Measurements from ENCODE around the gene NID1.

NID1 gene, protein sequence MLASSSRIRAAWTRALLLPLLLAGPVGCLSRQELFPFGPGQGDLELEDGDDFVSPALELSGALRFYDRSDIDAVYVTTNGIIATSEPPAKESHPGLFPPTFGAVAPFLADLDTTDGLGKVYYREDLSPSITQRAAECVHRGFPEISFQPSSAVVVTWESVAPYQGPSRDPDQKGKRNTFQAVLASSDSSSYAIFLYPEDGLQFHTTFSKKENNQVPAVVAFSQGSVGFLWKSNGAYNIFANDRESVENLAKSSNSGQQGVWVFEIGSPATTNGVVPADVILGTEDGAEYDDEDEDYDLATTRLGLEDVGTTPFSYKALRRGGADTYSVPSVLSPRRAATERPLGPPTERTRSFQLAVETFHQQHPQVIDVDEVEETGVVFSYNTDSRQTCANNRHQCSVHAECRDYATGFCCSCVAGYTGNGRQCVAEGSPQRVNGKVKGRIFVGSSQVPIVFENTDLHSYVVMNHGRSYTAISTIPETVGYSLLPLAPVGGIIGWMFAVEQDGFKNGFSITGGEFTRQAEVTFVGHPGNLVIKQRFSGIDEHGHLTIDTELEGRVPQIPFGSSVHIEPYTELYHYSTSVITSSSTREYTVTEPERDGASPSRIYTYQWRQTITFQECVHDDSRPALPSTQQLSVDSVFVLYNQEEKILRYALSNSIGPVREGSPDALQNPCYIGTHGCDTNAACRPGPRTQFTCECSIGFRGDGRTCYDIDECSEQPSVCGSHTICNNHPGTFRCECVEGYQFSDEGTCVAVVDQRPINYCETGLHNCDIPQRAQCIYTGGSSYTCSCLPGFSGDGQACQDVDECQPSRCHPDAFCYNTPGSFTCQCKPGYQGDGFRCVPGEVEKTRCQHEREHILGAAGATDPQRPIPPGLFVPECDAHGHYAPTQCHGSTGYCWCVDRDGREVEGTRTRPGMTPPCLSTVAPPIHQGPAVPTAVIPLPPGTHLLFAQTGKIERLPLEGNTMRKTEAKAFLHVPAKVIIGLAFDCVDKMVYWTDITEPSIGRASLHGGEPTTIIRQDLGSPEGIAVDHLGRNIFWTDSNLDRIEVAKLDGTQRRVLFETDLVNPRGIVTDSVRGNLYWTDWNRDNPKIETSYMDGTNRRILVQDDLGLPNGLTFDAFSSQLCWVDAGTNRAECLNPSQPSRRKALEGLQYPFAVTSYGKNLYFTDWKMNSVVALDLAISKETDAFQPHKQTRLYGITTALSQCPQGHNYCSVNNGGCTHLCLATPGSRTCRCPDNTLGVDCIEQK

DNA sequence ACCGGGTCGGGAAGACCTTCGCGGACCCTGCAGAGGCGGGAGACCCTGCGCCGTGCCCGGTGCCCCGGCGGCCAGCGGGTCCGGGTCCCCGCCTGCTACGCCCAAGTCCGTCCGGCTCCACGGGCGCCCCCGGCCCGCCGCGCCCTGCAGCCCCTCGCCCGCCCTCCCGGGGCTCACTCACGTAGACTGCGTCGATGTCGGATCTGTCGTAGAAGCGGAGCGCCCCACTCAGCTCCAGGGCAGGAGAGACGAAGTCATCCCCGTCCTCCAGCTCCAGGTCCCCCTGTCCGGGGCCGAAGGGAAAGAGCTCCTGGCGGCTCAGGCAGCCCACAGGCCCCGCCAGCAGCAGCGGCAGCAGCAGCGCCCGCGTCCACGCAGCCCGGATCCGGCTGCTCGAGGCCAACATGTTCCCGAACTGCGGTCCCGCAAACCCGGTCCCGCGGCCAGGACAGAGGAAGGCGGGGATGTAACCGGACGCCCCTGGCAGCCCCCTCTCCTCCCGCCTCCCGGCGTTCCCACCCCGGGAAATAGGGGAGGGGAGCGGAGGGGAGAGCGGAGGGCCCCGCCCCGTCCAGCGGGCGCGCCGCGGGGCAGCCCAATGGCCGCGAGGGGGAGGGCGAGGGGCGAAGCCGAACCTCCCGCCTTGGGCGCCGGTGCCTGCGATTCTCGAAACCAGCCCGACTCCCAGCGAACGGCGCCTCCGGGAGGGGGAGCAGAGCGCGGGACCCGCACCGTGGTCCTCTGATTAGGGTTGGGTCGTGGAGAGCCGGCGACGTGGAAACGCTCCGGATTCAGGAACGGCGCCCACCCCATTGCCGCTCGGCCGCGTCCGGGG is at the start of gene NID1:
Gene NID1 (minus strand): TSS at position 417 of the 835 bp plus-strand sequence. CDS start 11 bp downstream, at position 406.
- DNase-seq (ENCODE audit: low read depth): no peak

DNA sequence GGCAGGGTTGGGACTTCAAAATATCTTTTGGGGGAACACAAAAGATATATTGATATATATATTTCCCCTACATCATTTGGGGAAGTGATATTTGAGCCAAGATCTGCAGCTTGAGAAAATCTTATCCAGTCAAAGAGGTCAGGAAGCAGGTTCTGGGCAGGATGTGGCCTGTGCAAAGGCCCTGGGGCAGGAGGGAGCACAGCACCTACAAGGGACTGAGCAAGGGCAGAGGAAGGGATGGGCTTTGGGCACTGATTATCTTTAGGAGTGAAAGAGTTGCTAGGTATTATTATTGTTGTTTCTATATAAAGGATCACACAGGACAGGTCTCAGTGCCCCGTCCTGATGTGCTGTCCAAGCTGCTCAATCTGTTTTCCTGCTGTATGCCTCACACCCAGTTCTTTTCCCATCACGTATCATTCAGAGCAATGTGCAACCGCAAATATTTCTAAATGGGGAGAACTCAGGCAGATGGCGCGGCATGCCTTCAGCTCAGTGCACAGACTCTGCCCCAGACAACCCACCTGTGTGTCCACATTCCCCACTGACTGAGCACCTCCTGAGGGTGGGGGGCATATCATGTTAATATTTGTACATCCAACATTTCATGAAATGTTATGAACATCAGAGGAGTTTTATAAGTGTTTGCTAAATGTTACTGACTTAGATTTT is 49.3 kb upstream of the NID1 start:
- DNase-seq (ENCODE audit: low read depth): no peak
- TF ChIP-seq, protein P1, sequence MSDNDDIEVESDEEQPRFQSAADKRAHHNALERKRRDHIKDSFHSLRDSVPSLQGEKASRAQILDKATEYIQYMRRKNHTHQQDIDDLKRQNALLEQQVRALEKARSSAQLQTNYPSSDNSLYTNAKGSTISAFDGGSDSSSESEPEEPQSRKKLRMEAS (IDR thresholded peaks at IDR 0.05; ENCODE audit: low read depth, low read length): no peak
- TF ChIP-seq, protein P2, sequence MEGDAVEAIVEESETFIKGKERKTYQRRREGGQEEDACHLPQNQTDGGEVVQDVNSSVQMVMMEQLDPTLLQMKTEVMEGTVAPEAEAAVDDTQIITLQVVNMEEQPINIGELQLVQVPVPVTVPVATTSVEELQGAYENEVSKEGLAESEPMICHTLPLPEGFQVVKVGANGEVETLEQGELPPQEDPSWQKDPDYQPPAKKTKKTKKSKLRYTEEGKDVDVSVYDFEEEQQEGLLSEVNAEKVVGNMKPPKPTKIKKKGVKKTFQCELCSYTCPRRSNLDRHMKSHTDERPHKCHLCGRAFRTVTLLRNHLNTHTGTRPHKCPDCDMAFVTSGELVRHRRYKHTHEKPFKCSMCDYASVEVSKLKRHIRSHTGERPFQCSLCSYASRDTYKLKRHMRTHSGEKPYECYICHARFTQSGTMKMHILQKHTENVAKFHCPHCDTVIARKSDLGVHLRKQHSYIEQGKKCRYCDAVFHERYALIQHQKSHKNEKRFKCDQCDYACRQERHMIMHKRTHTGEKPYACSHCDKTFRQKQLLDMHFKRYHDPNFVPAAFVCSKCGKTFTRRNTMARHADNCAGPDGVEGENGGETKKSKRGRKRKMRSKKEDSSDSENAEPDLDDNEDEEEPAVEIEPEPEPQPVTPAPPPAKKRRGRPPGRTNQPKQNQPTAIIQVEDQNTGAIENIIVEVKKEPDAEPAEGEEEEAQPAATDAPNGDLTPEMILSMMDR (IDR thresholded peaks at IDR 0.05; ENCODE audit: low read depth, low read length): no peak
- no peak for TF ChIP-seq POLR2A (IDR thresholded peaks at IDR 0.05; ENCODE audit: extremely low read depth, insufficient read length)
- no peak for TF ChIP-seq MYC (IDR thresholded peaks at IDR 0.05; ENCODE audit: low read depth, low read length)
- no peak overlapping the region for H3K4me3 ChIP-seq (ENCODE audit: low read depth, low read length)

More for the DNA sequence above, at the start of gene NID1:
- TF ChIP-seq, protein P2 (IDR thresholded peaks at IDR 0.05; ENCODE audit: low read depth, low read length): no peak
- TF ChIP-seq MYC (IDR thresholded peaks at IDR 0.05; ENCODE audit: low read depth, low read length): no peak
- H3K4me3 ChIP-seq (ENCODE audit: low read depth, low read length): no peak within 1 kb of the TSS

DNA sequence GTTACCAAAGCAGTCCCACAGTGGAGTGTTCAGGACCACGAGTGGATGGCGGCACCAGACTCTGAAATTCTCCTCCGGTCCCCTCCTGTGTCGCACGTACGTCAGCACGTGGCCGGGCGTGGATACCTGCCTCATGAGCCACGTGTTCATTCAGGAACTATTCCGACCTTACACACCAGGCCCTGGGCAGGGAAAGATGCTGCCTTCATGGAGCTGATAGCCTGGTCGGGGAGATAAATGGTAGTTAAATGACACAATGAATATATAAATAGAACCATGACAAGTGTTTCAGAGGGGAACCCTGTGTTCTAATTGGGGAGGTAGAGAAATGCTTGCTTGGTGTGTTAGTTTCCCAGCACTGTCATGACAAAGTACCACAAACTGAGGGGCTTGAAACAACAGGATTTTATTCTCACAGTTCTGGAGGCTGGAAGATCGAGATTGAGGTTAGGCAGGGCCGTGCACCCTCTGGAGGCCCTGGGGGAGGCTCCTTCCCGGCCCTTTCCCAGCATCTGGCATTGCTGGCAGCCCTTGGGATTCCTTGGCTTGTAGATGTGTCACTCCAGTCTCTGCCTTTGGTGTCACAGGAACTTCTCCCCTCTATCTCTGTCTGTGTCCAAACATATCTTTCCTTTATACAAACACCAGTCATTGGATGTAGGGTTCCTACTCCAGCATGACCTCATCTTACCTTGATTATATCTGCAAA is 48.6 kb upstream of the NID1 start:
- no peak for DNase-seq (ENCODE audit: low read depth)
- no peak overlapping the region for H3K4me3 ChIP-seq (ENCODE audit: low read depth, low read length)
- TF ChIP-seq MYC (IDR thresholded peaks at IDR 0.05; ENCODE audit: low read depth, low read length): no peak
- TF ChIP-seq, protein P2 (IDR thresholded peaks at IDR 0.05; ENCODE audit: low read depth, low read length): no peak
- TF ChIP-seq POLR2A (IDR thresholded peaks at IDR 0.05; ENCODE audit: extremely low read depth, insufficient read length): no peak

DNA sequence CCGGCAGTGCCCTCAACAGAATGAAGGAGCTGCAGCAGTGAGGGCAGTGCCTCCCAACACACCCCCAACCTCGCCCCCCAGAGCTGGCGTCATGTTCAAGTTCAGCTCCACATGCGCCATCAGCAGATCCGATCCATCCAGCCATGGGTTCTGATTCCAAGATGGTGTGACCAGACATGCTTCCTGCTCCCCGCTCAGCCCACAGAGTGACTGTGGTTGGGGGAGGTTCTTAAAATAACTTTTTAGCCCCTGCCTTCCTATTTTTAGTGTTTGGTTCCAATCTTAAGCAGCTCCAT is 47.4 kb upstream of the NID1 start:
- H3K4me3 ChIP-seq (ENCODE audit: low read depth, low read length): no peak overlapping the region
- TF ChIP-seq, protein P1 (IDR thresholded peaks at IDR 0.05; ENCODE audit: low read depth, low read length): no peak
- TF ChIP-seq, protein P2 (IDR thresholded peaks at IDR 0.05; ENCODE audit: low read depth, low read length): no peak
- no peak for TF ChIP-seq POLR2A (IDR thresholded peaks at IDR 0.05; ENCODE audit: extremely low read depth, insufficient read length)
- no peak for TF ChIP-seq MYC (IDR thresholded peaks at IDR 0.05; ENCODE audit: low read depth, low read length)
- DNase-seq (ENCODE audit: low read depth): no peak
